ENCODE data around the gene RBBP9. TPM values are rescaled to one million over a fixed set of nuclear protein-coding genes. Genes with fewer than 3 reads are reported as not detected.

RBBP9 gene
- total and polyA plus RNA-seq, 9 of the 15 experiments (the other 6 are each of a cell fraction or from before 2014, with no cell fraction given): 0.94 to 4.4 (median 2.5) TPM

- TF ChIP-seq ZNF311 (CRISPR knock-in tag; IDR thresholded peaks at IDR 0.05): no peak
- TF ChIP-seq SMARCC2 (IDR thresholded peaks at IDR 0.05; ENCODE audit: low read depth): no peak
- TF ChIP-seq SOX6 (IDR thresholded peaks at IDR 0.05): no peak
- TF ChIP-seq IFI16 (CRISPR knock-in tag; IDR thresholded peaks at IDR 0.05): no peak
- TF ChIP-seq HNRNPH1 (optimal IDR thresholded peaks at IDR 0.05; ENCODE audit: low read depth, low read length): no peak
- no peak for TF ChIP-seq ZNF830 (CRISPR knock-in tag; IDR thresholded peaks at IDR 0.05)
- TF ChIP-seq ZFPM2 (CRISPR knock-in tag; IDR thresholded peaks at IDR 0.05): no peak
- TF ChIP-seq TAL1 (IDR thresholded peaks at IDR 0.05): peak; percentile 43; the same call in 1 of the 2 replicates
- TF ChIP-seq MITF (IDR thresholded peaks at IDR 0.05): no peak
- TF ChIP-seq ZNF143 (CRISPR knock-in tag; IDR thresholded peaks at IDR 0.05): no peak
- no peak for TF ChIP-seq YY1 (IDR thresholded peaks at IDR 0.05; ENCODE audit: borderline replicate concordance in 1 of 3, control insufficient read depth in 1 of 3, extremely low read depth in 1 of 3, insufficient read depth in 3 of 3, insufficient read length in 1 of 3, insufficient replicate concordance in 2 of 3, low read depth in 1 of 3, low read length in 2 of 3)
- no peak for TF ChIP-seq CHCHD3 (CRISPR knock-in tag; IDR thresholded peaks at IDR 0.05)
- TF ChIP-seq E4F1 (CRISPR knock-in tag; IDR thresholded peaks at IDR 0.05; ENCODE audit: borderline replicate concordance): no peak
- TF ChIP-seq MCM5 (IDR thresholded peaks at IDR 0.05; ENCODE audit: low read depth): no peak
- no peak for TF ChIP-seq YBX1 (IDR thresholded peaks at IDR 0.05)
- TF ChIP-seq ZNF174 (CRISPR knock-in tag; IDR thresholded peaks at IDR 0.05): no peak
- TF ChIP-seq RBFOX2 (IDR thresholded peaks at IDR 0.05; ENCODE audit: low read depth, low read length): peak; percentile 84
- no peak for TF ChIP-seq CBFA2T2 (conservative IDR thresholded peaks at IDR 0.05)
- TF ChIP-seq NR2C1 (IDR thresholded peaks at IDR 0.05): 0 out of 2 replicates have a peak, but pooled peaks have one; percentile 26
- TF ChIP-seq NR2C1 (tag; IDR thresholded peaks at IDR 0.05): no peak
- TF ChIP-seq PBX2 (CRISPR knock-in tag; IDR thresholded peaks at IDR 0.05; ENCODE audit: low read depth): no peak
- TF ChIP-seq PBX2 (tag; conservative IDR thresholded peaks at IDR 0.05; ENCODE audit: low read depth): no peak
Observed at GRCh38 chr20:18466894-18467730, 29.9 kb downstream of the RBBP9 start, which contains the start of the genes DZANK1 and POLR3F (continued).

All from K562 (cell line).